ENCODE data around the gene COG2. TPM values are rescaled to one million over a fixed set of nuclear protein-coding genes. Genes with fewer than 3 reads are reported as not detected.
A peak's percentile ranks its signal among the peaks of the same experiment; 100 is the strongest.

COG2 gene
- total and polyA plus RNA-seq, 2 of the 13 experiments (the other 11 are each of a cell fraction or from before 2014, with no cell fraction given), result 16.8 to 36.3 TPM

- no peak for TF ChIP-seq ZNF318 (CRISPR knock-in tag; IDR thresholded peaks at IDR 0.05)
- peak; percentile 43; the same call in 1 of the 2 replicates for TF ChIP-seq FOXP4 (CRISPR knock-in tag; IDR thresholded peaks at IDR 0.05)
- peak; percentile 49 for TF ChIP-seq RARA (CRISPR knock-in tag; IDR thresholded peaks at IDR 0.05)
- TF ChIP-seq THRA (CRISPR knock-in tag; IDR thresholded peaks at IDR 0.05; ENCODE audit: borderline replicate concordance), result peak; percentile 77
- no peak for TF ChIP-seq SCMH1 (CRISPR knock-in tag; IDR thresholded peaks at IDR 0.05; ENCODE audit: borderline replicate concordance)
- peak; percentile 85 for TF ChIP-seq ZNF274 (CRISPR knock-in tag; IDR thresholded peaks at IDR 0.05)
- 0 out of 2 replicates have a peak, but pooled peaks have one; percentile 55 for TF ChIP-seq ZNF674 (CRISPR knock-in tag; IDR thresholded peaks at IDR 0.05; ENCODE audit: low read depth)
- no peak for TF ChIP-seq CHD2 (IDR thresholded peaks at IDR 0.05; ENCODE audit: low read depth, low read length)
Measured at GRCh38 chr1:230642263-230642959, at the start of gene COG2 (continued).
